K562 (cell line): ENCODE data around the gene DIP2C. TPM values are rescaled to one million over a fixed set of nuclear protein-coding genes. Genes with fewer than 3 reads are reported as not detected.

ENCODE experiments used
- ATAC-seq: fragments of 200-7000 bp; cut with Tn5 transposase; 3 replicates; pipeline ENCODE4 v1.9.1; 2020; ENCODE audit warnings: moderate library complexity
- BruUV-seq: library from RNA; stranded (reverse); fragments of 400-500 nt; replicated peaks from 2 replicates; lab custom pipeline; 2021; lab: Mats Ljungman, UMichigan
- CTCF ChIA-PET: fragments of 300-600 bp; formaldehyde crosslinking; extraction: SDS; loops from one replicate; lab custom pipeline; 2021; ENCODE audit warnings: low intra/inter-chr PET ratio; lab: Yijun Ruan, JAX
- POLR2A ChIA-PET: fragments of 300-600, 350-650 bp; sonication (Branson Sonifier 250); formaldehyde crosslinking; extraction: SDS; loops from one replicate; lab custom pipeline; 2021; ENCODE audit warnings: antibody characterized with exemption, inconsistent platforms; lab: Yijun Ruan, JAX
- DNase-seq, 4 experiments: peaks; one replicate each; pipeline versions ENCODE4 v3.0.0 to v3.0.0-alpha.2; 2011 to 2018; ENCODE audit warnings: low spot score in 3 of 4, mixed read lengths in 3 of 4; ENCODE audit errors: extremely low read depth in 1 of 4
- FAIRE-seq: peaks from 2 replicates; lab custom pipeline; 2011; peaks lifted over from hg19 to GRCh38; lab: Jason Lieb, UNC
- H2AFZ ChIP-seq: 2 replicates; pipeline ENCODE4 v1.6.0; 2011; ENCODE audit warnings: low read depth, low read length, control low read depth, inconsistent platforms
- H3K27ac ChIP-seq: fragments of 200-600 bp; 3 replicates; pipeline ENCODE4 v1.8.0; 2011; ENCODE audit warnings: low read depth, mild to moderate bottlenecking, control low read depth, inconsistent platforms, low read length, moderate library complexity, mixed read lengths; ENCODE audit errors: extremely low read depth
- H3K27me3 ChIP-seq, 2 experiments: fragments of 300-600 bp in 1 of 2; 2 replicates in 1 of 2; 3 replicates in 1 of 2; pipeline versions ENCODE4 v1.6.0 to v1.8.0; 2011; ENCODE audit warnings: inconsistent platforms in 2 of 2, low read length in 2 of 2, mild to moderate bottlenecking in 1 of 2, mixed read lengths in 1 of 2, moderate library complexity in 1 of 2; ENCODE audit not compliant: control insufficient read depth in 2 of 2, insufficient read depth in 2 of 2
- H3K36me3 ChIP-seq: fragments of 300-600 bp; 3 replicates; pipeline ENCODE4 v1.8.0; 2011; ENCODE audit warnings: mild to moderate bottlenecking, low read length, inconsistent platforms; ENCODE audit not compliant: control insufficient read depth, insufficient read depth
- H3K4me1 ChIP-seq, 2 experiments: fragments of 200-600 bp in 1 of 2; replicated peaks in 1 of 2; 2 replicates in 1 of 2; 3 replicates in 1 of 2; pipeline versions ENCODE4 v1.5.1 to v1.8.0; 2011; ENCODE audit warnings: inconsistent platforms in 2 of 2, low read length in 2 of 2, mild to moderate bottlenecking in 1 of 2, mixed read lengths in 1 of 2, moderate library complexity in 1 of 2; ENCODE audit not compliant: control insufficient read depth in 2 of 2, insufficient read depth in 2 of 2
- H3K4me2 ChIP-seq: 2 replicates; pipeline ENCODE4 v1.6.1; 2011; ENCODE audit warnings: low read length, control low read depth, inconsistent platforms, mixed read lengths; ENCODE audit not compliant: insufficient read depth
- H3K4me3 ChIP-seq: fragments of 200-600 bp; sonication (generic), shearing (Covaris generic); 2 replicates; pipeline ENCODE4 v1.5.1; 2016; ENCODE audit warnings: control low read depth, inconsistent platforms
- H3K79me2 ChIP-seq: fragments of 200-600 bp; 3 replicates; pipeline ENCODE4 v1.8.0; 2011; ENCODE audit warnings: low read length, inconsistent platforms; ENCODE audit not compliant: control insufficient read depth, insufficient read depth
- H3K9ac ChIP-seq, 2 experiments: 2 replicates each; pipeline versions ENCODE4 v1.6.0 to v1.6.1; 2011; ENCODE audit warnings: low read depth in 2 of 2, low read length in 2 of 2, control low read depth in 1 of 2, inconsistent platforms in 1 of 2, mild to moderate bottlenecking in 1 of 2, mixed read lengths in 1 of 2; ENCODE audit not compliant: insufficient read depth in 1 of 2
- H3K9me1 ChIP-seq: one replicate; pipeline ENCODE4 v1.6.0; 2011; ENCODE audit warnings: inconsistent platforms, mild to moderate bottlenecking, low read length, moderate library complexity; ENCODE audit not compliant: control insufficient read depth, insufficient read depth
- H3K9me3 ChIP-seq: replicated peaks from 2 replicates; pipeline ENCODE4 v1.5.1; 2011; ENCODE audit warnings: low read depth, low read length, inconsistent platforms; ENCODE audit not compliant: control insufficient read depth, insufficient read depth
- H4K20me1 ChIP-seq: replicated peaks from 2 replicates; pipeline ENCODE4 v1.6.1; 2011; ENCODE audit warnings: low read length, inconsistent platforms, mixed read lengths; ENCODE audit not compliant: control insufficient read depth, insufficient read depth
- CHD2 ChIP-seq: IDR thresholded peaks from 2 replicates; pipeline ENCODE4 v1.6.1; 2011; ENCODE audit warnings: low read depth, low read length
- HMG20B ChIP-seq: fragments of 250-450 bp; sonication (Bioruptor Pico); IDR thresholded peaks from 2 replicates; pipeline ENCODE4 v1.5.0; 2021; ENCODE audit warnings: mild to moderate bottlenecking
- KDM4B ChIP-seq, 2 experiments: fragments of 450-650 bp in 1 of 2; sonication (generic) in 1 of 2; IDR thresholded peaks; 2 replicates each; pipeline ENCODE4 v1.6.1; 2016 to 2017; ENCODE audit warnings: borderline replicate concordance in 2 of 2, antibody characterized with exemption in 1 of 2, low read depth in 1 of 2, mild to moderate bottlenecking in 1 of 2
- MEF2A ChIP-seq: IDR thresholded peaks from 2 replicates; pipeline ENCODE4 v1.6.1; 2011; ENCODE audit warnings: low read depth, mild to moderate bottlenecking, low read length, moderate library complexity; ENCODE audit not compliant: control insufficient read depth
- NFRKB ChIP-seq: fragments of 450-650 bp; IDR thresholded peaks from 2 replicates; pipeline ENCODE4 v1.6.1; 2016; ENCODE audit warnings: low read depth
- PCBP1 ChIP-seq: fragments of 200-400 bp; formaldehyde crosslinking; IDR thresholded peaks from 2 replicates; pipeline ENCODE4 v1.6.1; 2018; ENCODE audit warnings: mild to moderate bottlenecking, low read depth, low read length; ENCODE audit not compliant: poor library complexity, severe bottlenecking
- PREB ChIP-seq: sonication (generic); formaldehyde crosslinking; IDR thresholded peaks from 2 replicates; pipeline ENCODE4 v1.8.1; 2023; ENCODE audit warnings: mild to moderate bottlenecking, missing genetic modification reagents
- SMAD1 ChIP-seq: fragments of 150-350 bp; IDR thresholded peaks from 2 replicates; pipeline ENCODE4 v1.6.1; 2014; ENCODE audit warnings: low read length, low read depth; ENCODE audit not compliant: partially characterized antibody
- STAT6 ChIP-seq: sonication (generic); formaldehyde crosslinking; IDR thresholded peaks from 2 replicates; pipeline ENCODE4 v1.8.1; 2023; ENCODE audit warnings: mild to moderate bottlenecking, missing genetic modification reagents
- ZFP1 ChIP-seq: fragments of 450-650 bp; formaldehyde crosslinking; IDR thresholded peaks from 2 replicates; pipeline ENCODE4 v1.4.0; 2020; ENCODE audit warnings: mild to moderate bottlenecking, mixed read lengths
- ZFP30 ChIP-seq: fragments of 250-450 bp; sonication (Bioruptor Pico); IDR thresholded peaks from 2 replicates; pipeline ENCODE4 v1.8.0; 2022; ENCODE audit warnings: moderate library complexity, mild to moderate bottlenecking, inconsistent platforms, borderline replicate concordance
- ZMIZ1 ChIP-seq, 2 experiments: fragments of 150-350 bp in 1 of 2; IDR thresholded peaks; 2 replicates each; pipeline ENCODE4 v1.6.1; 2012 to 2016; ENCODE audit warnings: low read depth in 2 of 2, low read length in 2 of 2, mild to moderate bottlenecking in 1 of 2, moderate library complexity in 1 of 2
- ZNF561 ChIP-seq: fragments of 450-650 bp; formaldehyde crosslinking; conservative IDR thresholded peaks from 2 replicates; pipeline ENCODE4 v1.4.0; 2020; ENCODE audit warnings: mild to moderate bottlenecking, moderate library complexity
- WGBS: fragments of 100-300 bp; shearing (Covaris generic); methylation state at CpG from one replicate; pipeline ENCODE4 v1.1.6; 2016; ENCODE audit warnings: low coverage, mixed read lengths; ENCODE audit not compliant: insufficient coverage; ENCODE audit errors: missing lambda C conversion rate; 5-methylcytosine and 5-hydroxymethylcytosine counted together
- in situ Hi-C: fragments of 300-500 bp; cut with MboI; formaldehyde crosslinking; loops from 4 replicates; pipeline ENCODE4 v1.15.0; 2018; ENCODE audit warnings: inconsistent platforms, mixed read lengths
- intact Hi-C: fragments of 100-400 bp; cut with micrococcal nuclease; formaldehyde crosslinking; loops from 2 replicates; pipeline ENCODE4 v1.14.2; 2022
- polyA plus RNA-seq, 8 experiments: library from polyadenylated mRNA; depleted of rRNA in 4 of 8; stranded (reverse) in 5 of 8; unstranded in 3 of 8; fragments of >200 nt; fragmentation: Nextera tagmentation in 2 of 8; fragmentation: Illumina TruSeq in 1 of 8; extraction: Ambion mirVana in 2 of 8; extraction: Trizol in 1 of 8; gene quantifications; 2 replicates each; pipeline versions ENCODE4 v1.2.1 to v1.2.3, GENCODE V29; 2011 to 2014; ENCODE audit warnings: inconsistent platforms in 1 of 8, missing spikeins in 1 of 8
- total RNA-seq, 7 experiments: library from RNA; depleted of rRNA in 6 of 7; stranded (reverse); fragments of >200 nt in 6 of 7; fragmentation: Illumina TruSeq in 2 of 7; extraction: Trizol in 2 of 7; gene quantifications; 2 replicates each; pipeline versions ENCODE4 v1.2.1 to v1.2.3, GENCODE V29; 2011 to 2021; ENCODE audit warnings: low replicate concordance in 1 of 7

Gene DIP2C
- total and polyA plus RNA-seq, 9 of the 15 experiments (the other 6 are each of a cell fraction or from before 2014, with no cell fraction given): 0.01 TPM; not detected in 8

GRCh38 chr10:418894-419293, 270.6 kb downstream of the DIP2C start (continued):
- TF ChIP-seq STAT6 (CRISPR knock-in tag) (no peak), PREB (CRISPR knock-in tag) (no peak), SMAD1 (no peak), ZNF561 (CRISPR knock-in tag) (no peak), ZFP1 (CRISPR knock-in tag) (no peak), NFRKB (no peak)

GRCh38 chr10:418226-418625, 271.2 kb downstream of the DIP2C start:
- in situ Hi-C loops: no loop called here
- Histone ChIP-seq H4K20me1 (peaks cover 4% of the 10 kb centered on the region), H3K79me2 (no peaks in the 10 kb centered on the region), H3K4me1 (peaks cover 0 to 7% of the 10 kb centered on the region in 2 experiments; a peak in 2 of 5 replicates), H3K9me1 (no peaks in the 10 kb centered on the region), H3K4me3 (no peak overlapping the region), H3K9ac (no peak overlapping the region), H3K27me3 (peaks cover 49 to 72% of the 10 kb centered on the region in 2 experiments), H3K27ac (no peak overlapping the region), H3K9me3 (no peaks in the 10 kb centered on the region), H3K4me2 (no peak overlapping the region), H2AFZ (no peak overlapping the region), H3K36me3 (no peaks in the 10 kb centered on the region)
- 0% methylated on average over 14 of the region's 15 CpGs for WGBS
- intact Hi-C loops: no loop called here
- BruUV-seq: no TSS peak
- FAIRE-seq (no peak), ATAC-seq (no peak), DNase-seq (no peak)
- CTCF ChIA-PET: interaction anchor here (0.9 kb wide), 1 partner anchor 13 kb away, joined by 3 read pairs; no protein-coding TSS in a partner anchor
- POLR2A ChIA-PET: no interaction called here
- TF ChIP-seq PCBP1 (no peak), ZFP30 (CRISPR knock-in tag) (no peak), MEF2A (no peak), HMG20B (CRISPR knock-in tag) (no peak), ZMIZ1 (IDR thresholded peaks at IDR 0.05; ENCODE audit: low read depth in 2 of 2, low read length in 2 of 2) (no peak), CHD2 (no peak), KDM4B (IDR thresholded peaks at IDR 0.05; ENCODE audit: borderline replicate concordance in 2 of 2, low read depth in 1 of 2) (no peak)
